C4-2B (cell line): ENCODE results near the gene TMCC1.

Source experiments
- ZFX ChIP-seq: fragments of 450-650 bp; IDR thresholded peaks from 2 replicates; pipeline ENCODE4 v1.6.1; 2017
- TF ChIP-seq, protein P1 (sequence below): fragments of 450-650 bp; conservative IDR thresholded peaks from 2 replicates; pipeline ENCODE4 v1.5.1; 2017; ENCODE audit warnings: mild to moderate bottlenecking

DNA sequence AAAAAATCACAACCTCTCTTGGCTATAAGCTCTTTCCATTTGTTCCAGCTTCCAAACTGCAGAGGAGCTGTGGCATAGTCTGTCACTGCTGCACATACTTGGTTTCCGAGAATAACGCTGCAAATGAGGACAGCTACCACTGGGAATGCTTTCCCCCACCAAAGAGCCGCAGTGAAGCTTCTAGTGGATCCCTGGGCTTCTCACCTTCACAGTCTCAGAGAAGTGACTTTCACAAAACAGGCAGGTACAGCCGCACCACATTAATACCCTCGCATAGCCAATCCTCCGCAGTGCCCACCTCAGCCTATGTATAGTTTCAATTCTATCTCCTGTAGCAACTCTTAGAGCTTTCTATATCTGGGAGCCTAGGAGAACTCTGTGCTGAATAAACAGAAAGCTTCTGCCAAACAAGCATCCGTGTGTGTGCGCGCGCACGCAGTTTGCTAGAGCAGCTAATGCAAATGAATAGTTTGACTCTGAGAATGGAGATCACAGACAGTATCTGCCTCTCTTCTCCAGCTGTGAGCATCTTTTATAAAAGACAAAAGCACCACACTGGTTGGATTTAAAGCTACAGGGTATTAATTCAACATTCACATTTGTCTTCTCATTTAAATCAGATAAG is 205.1 kb downstream of the TMCC1 start:
- TF ChIP-seq, protein P1, sequence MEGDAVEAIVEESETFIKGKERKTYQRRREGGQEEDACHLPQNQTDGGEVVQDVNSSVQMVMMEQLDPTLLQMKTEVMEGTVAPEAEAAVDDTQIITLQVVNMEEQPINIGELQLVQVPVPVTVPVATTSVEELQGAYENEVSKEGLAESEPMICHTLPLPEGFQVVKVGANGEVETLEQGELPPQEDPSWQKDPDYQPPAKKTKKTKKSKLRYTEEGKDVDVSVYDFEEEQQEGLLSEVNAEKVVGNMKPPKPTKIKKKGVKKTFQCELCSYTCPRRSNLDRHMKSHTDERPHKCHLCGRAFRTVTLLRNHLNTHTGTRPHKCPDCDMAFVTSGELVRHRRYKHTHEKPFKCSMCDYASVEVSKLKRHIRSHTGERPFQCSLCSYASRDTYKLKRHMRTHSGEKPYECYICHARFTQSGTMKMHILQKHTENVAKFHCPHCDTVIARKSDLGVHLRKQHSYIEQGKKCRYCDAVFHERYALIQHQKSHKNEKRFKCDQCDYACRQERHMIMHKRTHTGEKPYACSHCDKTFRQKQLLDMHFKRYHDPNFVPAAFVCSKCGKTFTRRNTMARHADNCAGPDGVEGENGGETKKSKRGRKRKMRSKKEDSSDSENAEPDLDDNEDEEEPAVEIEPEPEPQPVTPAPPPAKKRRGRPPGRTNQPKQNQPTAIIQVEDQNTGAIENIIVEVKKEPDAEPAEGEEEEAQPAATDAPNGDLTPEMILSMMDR = no peak
- TF ChIP-seq ZFX = no peak
